Neural cell (in vitro differentiated cells): Measurements from ENCODE around the gene C3orf38. TPM values are rescaled to one million over a fixed set of nuclear protein-coding genes. Genes with fewer than 3 reads are reported as not detected.

Experiments used
- H2AFZ ChIP-seq: fragments of 200-600, 300-800 bp; sonication (generic), shearing (Covaris generic); 2 replicates; pipeline ENCODE4 v1.6.0; 2014; ENCODE audit warnings: low read depth, mild to moderate bottlenecking, antibody characterized with exemption, low read length, moderate library complexity
- H3F3A ChIP-seq: fragments of 200-600 bp; shearing (Covaris generic); 2 replicates; pipeline ENCODE4 v1.6.1; 2016; ENCODE audit warnings: mild to moderate bottlenecking, moderate library complexity, mixed read lengths, antibody characterized with exemption, low read length; ENCODE audit not compliant: insufficient read depth, poor library complexity, severe bottlenecking
- H3K27ac ChIP-seq: fragments of 200-600, 300-800 bp; sonication (generic), shearing (Covaris generic); 2 replicates; pipeline ENCODE4 v1.5.1; 2014; ENCODE audit warnings: mild to moderate bottlenecking, low read length, moderate library complexity
- H3K27me3 ChIP-seq: fragments of 300-800, 200-600 bp; sonication (generic), shearing (Covaris generic); 2 replicates; pipeline ENCODE4 v1.6.0; 2014; ENCODE audit warnings: mild to moderate bottlenecking, low read depth, low read length, moderate library complexity; ENCODE audit not compliant: insufficient read depth
- H3K36me3 ChIP-seq: fragments of 300-800, 200-600 bp; sonication (generic), shearing (Covaris generic); 2 replicates; pipeline ENCODE4 v1.5.1; 2014; ENCODE audit warnings: mild to moderate bottlenecking, antibody characterized with exemption, low read length, moderate library complexity; ENCODE audit not compliant: insufficient read depth
- H3K4me2 ChIP-seq: fragments of 300-800, 200-600 bp; sonication (generic), shearing (Covaris generic); 2 replicates; pipeline ENCODE4 v1.6.0; 2014; ENCODE audit warnings: mild to moderate bottlenecking, low read length
- H3K4me3 ChIP-seq: fragments of 300-800, 200-600 bp; sonication (generic), shearing (Covaris generic); 2 replicates; pipeline ENCODE4 v1.5.1; 2014; ENCODE audit warnings: mild to moderate bottlenecking, low read length, moderate library complexity
- H3K79me2 ChIP-seq: fragments of 200-600 bp; shearing (Covaris generic); replicated peaks from 2 replicates; pipeline ENCODE4 v1.6.0; 2014; ENCODE audit warnings: mild to moderate bottlenecking, low read length, moderate library complexity; ENCODE audit not compliant: insufficient read depth
- H3K9ac ChIP-seq: fragments of 300-800, 200-600 bp; sonication (generic), shearing (Covaris generic); 2 replicates; pipeline ENCODE4 v1.6.1; 2016; ENCODE audit warnings: mild to moderate bottlenecking, low read length, mixed read lengths
- H3K9me2 ChIP-seq: fragments of 200-600 bp; shearing (Covaris generic); 2 replicates; pipeline ENCODE4 v1.6.1; 2016; ENCODE audit warnings: mild to moderate bottlenecking, low read length, mixed read lengths; ENCODE audit not compliant: insufficient read depth
- H3K9me3 ChIP-seq: fragments of 200-600, 300-800 bp; sonication (generic), shearing (Covaris generic); 2 replicates; pipeline ENCODE4 v1.6.1; 2016; ENCODE audit warnings: mild to moderate bottlenecking, mixed run types, low read length, moderate library complexity, mixed read lengths
- H4K20me1 ChIP-seq: fragments of 200-600 bp; shearing (Covaris generic); 2 replicates; pipeline ENCODE4 v1.6.1; 2016; ENCODE audit warnings: mild to moderate bottlenecking, mixed run types; ENCODE audit not compliant: insufficient read depth
- EP300 ChIP-seq: fragments of 450-650 bp; conservative IDR thresholded peaks from 2 replicates; pipeline ENCODE4 v1.6.1; 2014; ENCODE audit warnings: antibody characterized with exemption, mild to moderate bottlenecking, moderate library complexity; ENCODE audit not compliant: poor library complexity, severe bottlenecking
- EZH2 ChIP-seq: fragments of 200-600, 300-800 bp; shearing (Covaris generic), sonication (generic); IDR thresholded peaks from 2 replicates; pipeline ENCODE4 v1.6.1; 2014; ENCODE audit warnings: antibody characterized with exemption, low read length, borderline replicate concordance, mild to moderate bottlenecking; ENCODE audit not compliant: insufficient read depth, poor library complexity, severe bottlenecking
- MXI1 ChIP-seq: fragments of 450-650 bp; conservative IDR thresholded peaks from 2 replicates; pipeline ENCODE4 v1.6.1; 2014; ENCODE audit warnings: antibody characterized with exemption, mild to moderate bottlenecking; ENCODE audit not compliant: poor library complexity, severe bottlenecking
- POLR2AphosphoS5 ChIP-seq: IDR thresholded peaks from 2 replicates; pipeline ENCODE4 v1.6.1; 2012
- RAD21 ChIP-seq: fragments of 450-650 bp; conservative IDR thresholded peaks from 2 replicates; pipeline ENCODE4 v1.6.1; 2014; ENCODE audit warnings: antibody characterized with exemption, mild to moderate bottlenecking, moderate library complexity
- SMC3 ChIP-seq: fragments of 450-650 bp; conservative IDR thresholded peaks from 2 replicates; pipeline ENCODE4 v1.6.1; 2014; ENCODE audit warnings: antibody characterized with exemption, mild to moderate bottlenecking, moderate library complexity; ENCODE audit not compliant: poor library complexity
- TAF1 ChIP-seq: IDR thresholded peaks from 2 replicates; pipeline ENCODE4 v1.6.1; 2012; ENCODE audit warnings: low read depth
- polyA plus RNA-seq: library from polyadenylated mRNA; depleted of rRNA; stranded (reverse); fragments of >200 nt; gene quantifications from 2 replicates; pipeline ENCODE4 v1.2.3, GENCODE V29; 2014
- TF ChIP-seq, protein P1 (sequence below): fragments of 450-650 bp; IDR thresholded peaks from 2 replicates; pipeline ENCODE4 v1.5.1; 2014; ENCODE audit warnings: antibody characterized with exemption, mild to moderate bottlenecking, moderate library complexity; ENCODE audit not compliant: poor library complexity, severe bottlenecking
- TF ChIP-seq, protein P2 (sequence below): IDR thresholded peaks from 2 replicates; pipeline ENCODE4 v1.6.1; 2012; ENCODE audit warnings: borderline replicate concordance

The C3orf38 gene
- polyA plus RNA-seq, 1 donor from 2014 or later = 34.2 TPM

DNA sequence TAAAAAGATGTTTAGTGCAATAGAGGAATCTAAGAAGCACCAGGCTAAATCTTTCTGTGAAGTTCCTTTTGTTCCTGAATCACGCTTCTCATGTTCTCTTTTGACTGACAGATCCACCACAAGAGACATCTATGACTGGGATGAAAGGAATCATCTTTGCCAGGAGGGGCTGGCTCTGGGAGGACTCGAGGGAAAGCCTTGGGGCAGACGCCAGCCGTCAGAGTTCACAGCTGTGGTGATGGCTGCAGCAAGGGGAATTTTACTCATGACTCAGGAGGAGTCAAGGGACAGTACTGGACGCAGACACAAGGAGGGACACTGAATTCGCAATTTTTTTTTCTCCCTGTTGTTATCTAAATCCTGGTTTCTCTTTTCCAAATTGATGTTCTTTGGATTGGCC lies 38.7 kb downstream of the C3orf38 start:
- Histone ChIP-seq H3K79me2 (no peaks in the 10 kb centered on the region), H3K9ac (no peak overlapping the region), H4K20me1 (no peaks in the 10 kb centered on the region), H2AFZ (no peak overlapping the region), H3K4me3 (no peak overlapping the region), H3K9me2 (no peaks in the 10 kb centered on the region), H3K27me3 (no peaks in the 10 kb centered on the region), H3F3A (no peaks in the 10 kb centered on the region), H3K9me3 (no peaks in the 10 kb centered on the region), H3K4me2 (no peak overlapping the region), H3K27ac (no peak overlapping the region), H3K36me3 (no peaks in the 10 kb centered on the region)
- TF ChIP-seq, protein P1, sequence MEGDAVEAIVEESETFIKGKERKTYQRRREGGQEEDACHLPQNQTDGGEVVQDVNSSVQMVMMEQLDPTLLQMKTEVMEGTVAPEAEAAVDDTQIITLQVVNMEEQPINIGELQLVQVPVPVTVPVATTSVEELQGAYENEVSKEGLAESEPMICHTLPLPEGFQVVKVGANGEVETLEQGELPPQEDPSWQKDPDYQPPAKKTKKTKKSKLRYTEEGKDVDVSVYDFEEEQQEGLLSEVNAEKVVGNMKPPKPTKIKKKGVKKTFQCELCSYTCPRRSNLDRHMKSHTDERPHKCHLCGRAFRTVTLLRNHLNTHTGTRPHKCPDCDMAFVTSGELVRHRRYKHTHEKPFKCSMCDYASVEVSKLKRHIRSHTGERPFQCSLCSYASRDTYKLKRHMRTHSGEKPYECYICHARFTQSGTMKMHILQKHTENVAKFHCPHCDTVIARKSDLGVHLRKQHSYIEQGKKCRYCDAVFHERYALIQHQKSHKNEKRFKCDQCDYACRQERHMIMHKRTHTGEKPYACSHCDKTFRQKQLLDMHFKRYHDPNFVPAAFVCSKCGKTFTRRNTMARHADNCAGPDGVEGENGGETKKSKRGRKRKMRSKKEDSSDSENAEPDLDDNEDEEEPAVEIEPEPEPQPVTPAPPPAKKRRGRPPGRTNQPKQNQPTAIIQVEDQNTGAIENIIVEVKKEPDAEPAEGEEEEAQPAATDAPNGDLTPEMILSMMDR = no peak
- TF ChIP-seq SMC3 (no peak), MXI1 (no peak), TAF1 (no peak), EZH2 (no peak), RAD21 (no peak), POLR2AphosphoS5 (no peak), EP300 (no peak)
- TF ChIP-seq, protein P2, sequence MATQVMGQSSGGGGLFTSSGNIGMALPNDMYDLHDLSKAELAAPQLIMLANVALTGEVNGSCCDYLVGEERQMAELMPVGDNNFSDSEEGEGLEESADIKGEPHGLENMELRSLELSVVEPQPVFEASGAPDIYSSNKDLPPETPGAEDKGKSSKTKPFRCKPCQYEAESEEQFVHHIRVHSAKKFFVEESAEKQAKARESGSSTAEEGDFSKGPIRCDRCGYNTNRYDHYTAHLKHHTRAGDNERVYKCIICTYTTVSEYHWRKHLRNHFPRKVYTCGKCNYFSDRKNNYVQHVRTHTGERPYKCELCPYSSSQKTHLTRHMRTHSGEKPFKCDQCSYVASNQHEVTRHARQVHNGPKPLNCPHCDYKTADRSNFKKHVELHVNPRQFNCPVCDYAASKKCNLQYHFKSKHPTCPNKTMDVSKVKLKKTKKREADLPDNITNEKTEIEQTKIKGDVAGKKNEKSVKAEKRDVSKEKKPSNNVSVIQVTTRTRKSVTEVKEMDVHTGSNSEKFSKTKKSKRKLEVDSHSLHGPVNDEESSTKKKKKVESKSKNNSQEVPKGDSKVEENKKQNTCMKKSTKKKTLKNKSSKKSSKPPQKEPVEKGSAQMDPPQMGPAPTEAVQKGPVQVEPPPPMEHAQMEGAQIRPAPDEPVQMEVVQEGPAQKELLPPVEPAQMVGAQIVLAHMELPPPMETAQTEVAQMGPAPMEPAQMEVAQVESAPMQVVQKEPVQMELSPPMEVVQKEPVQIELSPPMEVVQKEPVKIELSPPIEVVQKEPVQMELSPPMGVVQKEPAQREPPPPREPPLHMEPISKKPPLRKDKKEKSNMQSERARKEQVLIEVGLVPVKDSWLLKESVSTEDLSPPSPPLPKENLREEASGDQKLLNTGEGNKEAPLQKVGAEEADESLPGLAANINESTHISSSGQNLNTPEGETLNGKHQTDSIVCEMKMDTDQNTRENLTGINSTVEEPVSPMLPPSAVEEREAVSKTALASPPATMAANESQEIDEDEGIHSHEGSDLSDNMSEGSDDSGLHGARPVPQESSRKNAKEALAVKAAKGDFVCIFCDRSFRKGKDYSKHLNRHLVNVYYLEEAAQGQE = no peak

DNA sequence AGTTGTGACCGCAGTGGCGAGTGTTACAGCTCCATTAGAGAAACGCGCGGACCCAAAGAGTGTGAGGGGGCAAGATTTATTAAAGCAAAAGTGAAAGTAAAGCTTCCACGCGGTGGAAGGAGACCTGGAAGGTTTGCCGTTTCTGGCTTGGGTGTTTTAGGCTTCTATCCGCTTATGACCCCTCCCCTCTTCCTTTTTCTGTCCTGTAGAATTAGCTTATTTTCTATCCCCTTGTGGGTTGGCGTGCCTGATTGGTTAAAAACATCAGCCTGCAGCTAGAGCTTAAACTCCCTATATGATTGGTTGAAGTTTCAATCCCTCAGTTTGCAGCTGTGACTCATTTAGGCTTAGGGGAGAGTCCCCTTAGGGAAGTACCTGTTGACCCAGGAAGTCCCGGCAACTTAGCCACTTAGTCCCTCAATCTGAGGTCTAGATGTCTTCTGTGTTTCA lies 39.6 kb downstream of the C3orf38 start:
- H3K4me2 ChIP-seq = no peak overlapping the region
- H3K27me3 ChIP-seq = no peaks in the 10 kb centered on the region
- no peak overlapping the region for H2AFZ ChIP-seq
- H3K36me3 ChIP-seq = no peaks in the 10 kb centered on the region
- no peak overlapping the region for H3K4me3 ChIP-seq
- H3F3A ChIP-seq = no peaks in the 10 kb centered on the region
- H4K20me1 ChIP-seq = no peaks in the 10 kb centered on the region
- TF ChIP-seq MXI1 = no peak
- no peak for TF ChIP-seq EZH2
- H3K9ac ChIP-seq = no peak overlapping the region
- no peaks in the 10 kb centered on the region for H3K9me3 ChIP-seq
- no peaks in the 10 kb centered on the region for H3K79me2 ChIP-seq
- no peak overlapping the region for H3K27ac ChIP-seq
- no peaks in the 10 kb centered on the region for H3K9me2 ChIP-seq
